ENCODE data around the gene KIAA0586.

DNA sequence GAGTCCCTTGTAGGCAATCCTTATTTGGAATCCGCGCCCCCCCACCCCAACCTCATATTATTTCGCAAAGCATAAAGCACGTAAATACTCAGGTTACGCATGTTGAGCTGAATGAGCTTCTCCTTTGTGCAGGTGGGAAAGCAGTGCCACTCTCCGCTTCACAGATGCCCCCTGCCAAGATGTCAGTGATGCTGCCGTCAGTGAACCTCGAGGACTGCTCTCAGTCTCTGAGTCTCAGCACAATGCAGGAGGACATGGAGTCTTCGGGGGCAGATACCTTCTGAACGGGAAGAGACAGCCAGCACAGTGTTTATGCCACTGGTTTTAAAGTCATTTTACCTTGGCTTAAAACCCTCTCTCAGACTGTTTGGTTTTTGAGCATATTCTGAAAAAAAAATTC, 120.1 kb downstream of the KIAA0586 start:
- TF ChIP-seq ZFP30 (CRISPR knock-in tag; IDR thresholded peaks at IDR 0.05) (no peak), POU6F1 (CRISPR knock-in tag; IDR thresholded peaks at IDR 0.05; ENCODE audit: borderline replicate concordance, low read depth) (no peak), OSR1 (CRISPR knock-in tag; IDR thresholded peaks at IDR 0.05) (no peak), CREB5 (CRISPR knock-in tag; IDR thresholded peaks at IDR 0.05; ENCODE audit: low read depth) (no peak), RARB (CRISPR knock-in tag; IDR thresholded peaks at IDR 0.05) (no peak), ISL1 (CRISPR knock-in tag; IDR thresholded peaks at IDR 0.05) (no peak), ZC3H10 (CRISPR knock-in tag; IDR thresholded peaks at IDR 0.05) (no peak), SNAI2 (CRISPR knock-in tag; IDR thresholded peaks at IDR 0.05) (no peak), GLIS3 (CRISPR knock-in tag; IDR thresholded peaks at IDR 0.05) (no peak), PATZ1 (CRISPR knock-in tag; IDR thresholded peaks at IDR 0.05; ENCODE audit: borderline replicate concordance) (no peak), CSDC2 (CRISPR knock-in tag; IDR thresholded peaks at IDR 0.05) (no peak)
- TF ChIP-seq, protein P1, sequence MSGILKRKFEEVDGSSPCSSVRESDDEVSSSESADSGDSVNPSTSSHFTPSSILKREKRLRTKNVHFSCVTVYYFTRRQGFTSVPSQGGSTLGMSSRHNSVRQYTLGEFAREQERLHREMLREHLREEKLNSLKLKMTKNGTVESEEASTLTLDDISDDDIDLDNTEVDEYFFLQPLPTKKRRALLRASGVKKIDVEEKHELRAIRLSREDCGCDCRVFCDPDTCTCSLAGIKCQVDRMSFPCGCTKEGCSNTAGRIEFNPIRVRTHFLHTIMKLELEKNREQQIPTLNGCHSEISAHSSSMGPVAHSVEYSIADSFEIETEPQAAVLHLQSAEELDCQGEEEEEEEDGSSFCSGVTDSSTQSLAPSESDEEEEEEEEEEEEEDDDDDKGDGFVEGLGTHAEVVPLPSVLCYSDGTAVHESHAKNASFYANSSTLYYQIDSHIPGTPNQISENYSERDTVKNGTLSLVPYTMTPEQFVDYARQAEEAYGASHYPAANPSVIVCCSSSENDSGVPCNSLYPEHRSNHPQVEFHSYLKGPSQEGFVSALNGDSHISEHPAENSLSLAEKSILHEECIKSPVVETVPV (CRISPR knock-in tag; IDR thresholded peaks at IDR 0.05): no peak

Measured in SK-N-SH treated with all-trans-retinoic acid at 6 μM for 48 hours (cell line).